ENCODE measurements around the gene IFT80. TPM values are rescaled to one million over a fixed set of nuclear protein-coding genes. Genes with fewer than 3 reads are reported as not detected.

Gene IFT80
- total and polyA plus RNA-seq, 9 of the 15 experiments (the other 6 are each of a cell fraction or from before 2014, with no cell fraction given), result 6.7 to 21.1 (median 16.4) TPM

DNA sequence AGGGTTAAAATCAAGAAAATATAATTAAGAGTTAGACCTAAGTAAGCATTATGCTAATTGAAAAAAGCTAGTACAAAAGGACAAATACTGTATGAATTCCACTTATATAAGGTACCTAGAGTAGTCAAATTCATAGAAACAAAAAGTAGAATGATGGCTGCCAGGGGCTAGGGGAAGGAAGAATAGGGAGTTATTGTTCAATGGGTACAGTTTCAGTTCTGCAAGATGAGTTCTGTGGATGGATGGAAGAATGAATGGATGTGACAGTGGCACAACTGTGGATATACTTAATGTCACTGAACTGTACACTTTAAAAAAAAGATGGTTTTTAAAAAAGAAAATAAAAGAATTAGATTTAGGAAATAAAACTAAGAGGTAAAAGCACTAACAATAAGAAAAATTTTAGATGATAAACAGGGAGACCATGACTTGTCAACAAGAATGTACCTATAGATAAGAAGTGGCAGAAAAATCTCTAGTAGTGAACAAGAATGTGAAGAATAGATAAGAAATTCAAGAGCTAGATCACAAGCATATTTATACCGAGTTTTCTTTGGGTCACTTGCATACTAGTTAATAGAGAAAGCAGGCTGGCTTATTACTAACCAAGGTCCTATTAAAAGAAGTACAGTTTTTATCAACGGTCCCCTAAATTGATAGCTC lies 5.5 kb downstream of the IFT80 start (continued):
- TF ChIP-seq, protein P1, sequence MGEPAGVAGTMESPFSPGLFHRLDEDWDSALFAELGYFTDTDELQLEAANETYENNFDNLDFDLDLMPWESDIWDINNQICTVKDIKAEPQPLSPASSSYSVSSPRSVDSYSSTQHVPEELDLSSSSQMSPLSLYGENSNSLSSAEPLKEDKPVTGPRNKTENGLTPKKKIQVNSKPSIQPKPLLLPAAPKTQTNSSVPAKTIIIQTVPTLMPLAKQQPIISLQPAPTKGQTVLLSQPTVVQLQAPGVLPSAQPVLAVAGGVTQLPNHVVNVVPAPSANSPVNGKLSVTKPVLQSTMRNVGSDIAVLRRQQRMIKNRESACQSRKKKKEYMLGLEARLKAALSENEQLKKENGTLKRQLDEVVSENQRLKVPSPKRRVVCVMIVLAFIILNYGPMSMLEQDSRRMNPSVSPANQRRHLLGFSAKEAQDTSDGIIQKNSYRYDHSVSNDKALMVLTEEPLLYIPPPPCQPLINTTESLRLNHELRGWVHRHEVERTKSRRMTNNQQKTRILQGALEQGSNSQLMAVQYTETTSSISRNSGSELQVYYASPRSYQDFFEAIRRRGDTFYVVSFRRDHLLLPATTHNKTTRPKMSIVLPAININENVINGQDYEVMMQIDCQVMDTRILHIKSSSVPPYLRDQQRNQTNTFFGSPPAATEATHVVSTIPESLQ (CRISPR knock-in tag; IDR thresholded peaks at IDR 0.05), result no peak
- TF ChIP-seq ZNF24 (IDR thresholded peaks at IDR 0.05), result no peak
- TF ChIP-seq MTA1 (IDR thresholded peaks at IDR 0.05; ENCODE audit: borderline replicate concordance), result no peak
- peak; percentile 76 for TF ChIP-seq EP300 (IDR thresholded peaks at IDR 0.05; ENCODE audit: low read length)
- no peak for TF ChIP-seq SMC3 (conservative IDR thresholded peaks at IDR 0.05; ENCODE audit: insufficient read depth, low read depth, low read length)
- no peak for TF ChIP-seq PPARD (CRISPR knock-in tag; IDR thresholded peaks at IDR 0.05)
- TF ChIP-seq KDM1A (IDR thresholded peaks at IDR 0.05), result peak; percentile 55 to 70; a peak in 3 of 4 replicates
- TF ChIP-seq GATA2 (CRISPR knock-in tag; IDR thresholded peaks at IDR 0.05), result no peak
- peak; percentile 87; a peak in 3 of 4 replicates for TF ChIP-seq FOXK2 (conservative IDR thresholded peaks at IDR 0.05 in 1 of 2, IDR thresholded peaks at IDR 0.05 in 1 of 2; ENCODE audit: low read depth in 2 of 2)
- TF ChIP-seq, protein P2, sequence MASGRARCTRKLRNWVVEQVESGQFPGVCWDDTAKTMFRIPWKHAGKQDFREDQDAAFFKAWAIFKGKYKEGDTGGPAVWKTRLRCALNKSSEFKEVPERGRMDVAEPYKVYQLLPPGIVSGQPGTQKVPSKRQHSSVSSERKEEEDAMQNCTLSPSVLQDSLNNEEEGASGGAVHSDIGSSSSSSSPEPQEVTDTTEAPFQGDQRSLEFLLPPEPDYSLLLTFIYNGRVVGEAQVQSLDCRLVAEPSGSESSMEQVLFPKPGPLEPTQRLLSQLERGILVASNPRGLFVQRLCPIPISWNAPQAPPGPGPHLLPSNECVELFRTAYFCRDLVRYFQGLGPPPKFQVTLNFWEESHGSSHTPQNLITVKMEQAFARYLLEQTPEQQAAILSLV (tag; IDR thresholded peaks at IDR 0.05), result no peak
- no peak for TF ChIP-seq POLR3G (IDR thresholded peaks at IDR 0.05; ENCODE audit: extremely low read depth, insufficient read length, insufficient replicate concordance)
- peak; percentile 75; the same call in 1 of the 2 replicates for TF ChIP-seq FOXJ2 (tag; IDR thresholded peaks at IDR 0.05)
- TF ChIP-seq HNRNPLL (IDR thresholded peaks at IDR 0.05; ENCODE audit: low read depth, low read length, poor library complexity, severe bottlenecking), result no peak
- no peak for TF ChIP-seq RFX5 (IDR thresholded peaks at IDR 0.05; ENCODE audit: low read depth, low read length)
- peak; percentile 15; the same call in 1 of the 2 replicates for TF ChIP-seq ADNP (tag; IDR thresholded peaks at IDR 0.05)
- TF ChIP-seq JUN (IDR thresholded peaks at IDR 0.05; ENCODE audit: borderline replicate concordance, low read depth, low read length), result no peak
- no peak for TF ChIP-seq JUN (CRISPR knock-in tag; IDR thresholded peaks at IDR 0.05; ENCODE audit: borderline replicate concordance)
- peak; percentile 87 for TF ChIP-seq CBFA2T3 (IDR thresholded peaks at IDR 0.05)
- peak; percentile 85 for TF ChIP-seq TAL1 (IDR thresholded peaks at IDR 0.05)
- TF ChIP-seq MAFG (tag; conservative IDR thresholded peaks at IDR 0.05), result no peak; the same call in 1 of the 2 replicates
- peak; percentile 57 for TF ChIP-seq TCF3 (CRISPR knock-in tag; IDR thresholded peaks at IDR 0.05)
- TF ChIP-seq SOX6 (IDR thresholded peaks at IDR 0.05), result 0 out of 2 replicates have a peak, but pooled peaks have one; percentile 55

All from K562 (cell line).